Urothelium cell line (cell line): ENCODE data around the gene PI4KA.

ENCODE experiments used
- DNase-seq: peaks from one replicate; pipeline ENCODE4 v3.0.0; 2011; ENCODE audit warnings: low spot score, mixed read lengths
- FAIRE-seq: peaks from 2 replicates; lab custom pipeline; 2011; peaks lifted over from hg19 to GRCh38; lab: Jason Lieb, UNC

Gene PI4KA

DNA sequence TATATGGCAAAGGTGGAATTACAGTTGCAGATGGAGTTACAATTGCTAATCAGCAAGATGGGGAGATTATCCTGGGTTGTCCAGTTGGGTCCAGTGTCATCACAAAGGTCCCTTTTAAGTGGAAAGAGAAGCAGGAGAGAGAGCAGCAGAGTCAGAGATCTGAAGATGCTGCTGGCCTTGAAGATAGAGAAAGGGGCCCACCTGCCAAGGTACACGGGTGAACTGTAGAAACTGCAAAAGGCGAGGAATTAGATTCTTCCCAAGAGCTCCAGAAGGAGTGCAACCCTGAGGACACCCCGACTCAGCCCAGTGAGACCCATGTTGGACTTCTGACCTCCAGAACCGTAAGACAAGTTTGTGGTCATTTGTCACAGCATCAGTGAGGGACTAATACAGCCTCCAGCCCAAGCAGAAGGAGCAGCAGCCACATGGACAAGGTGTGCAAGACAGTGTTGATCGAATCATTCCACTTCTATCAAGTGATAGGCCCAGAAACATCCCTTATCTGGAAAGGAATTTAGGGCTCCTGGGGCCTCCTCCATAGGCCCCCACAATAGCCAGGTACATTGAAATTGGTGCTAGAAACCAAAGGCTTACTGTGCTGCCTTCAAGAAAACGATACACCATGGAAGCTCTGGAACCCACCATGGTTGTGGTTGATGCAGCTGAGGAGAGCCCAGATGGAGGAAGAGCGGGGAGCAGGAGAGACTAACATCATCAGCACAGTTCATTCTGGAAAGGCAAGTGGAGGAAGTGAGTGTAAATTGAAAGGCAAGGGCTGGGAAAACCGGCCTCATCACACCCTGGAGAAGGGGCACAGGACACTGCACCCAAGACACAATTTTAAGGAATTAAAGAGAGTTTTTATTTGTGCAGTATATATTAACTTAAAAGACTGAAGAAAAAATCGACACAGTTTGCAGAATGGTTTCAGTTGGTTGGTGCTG is 23.5 kb upstream of the PI4KA start:
- DNase-seq (no peak), FAIRE-seq (no peak)

- FAIRE-seq (no peak), DNase-seq (no peak)
Measured at GRCh38 chr22:20881231-20881630, 22.6 kb upstream of the PI4KA start.

GRCh38 chr22:20877715-20878114 is 19.1 kb upstream of the PI4KA start:
- no peak for FAIRE-seq
- no peak for DNase-seq

GRCh38 chr22:20875296-20875695 is 16.7 kb upstream of the PI4KA start:
- DNase-seq (no peak), FAIRE-seq (peak; percentile 13)

- FAIRE-seq, result peak; percentile 88
- DNase-seq, result no peak
Measured at GRCh38 chr22:20873214-20873613, 14.6 kb upstream of the PI4KA start.

DNA sequence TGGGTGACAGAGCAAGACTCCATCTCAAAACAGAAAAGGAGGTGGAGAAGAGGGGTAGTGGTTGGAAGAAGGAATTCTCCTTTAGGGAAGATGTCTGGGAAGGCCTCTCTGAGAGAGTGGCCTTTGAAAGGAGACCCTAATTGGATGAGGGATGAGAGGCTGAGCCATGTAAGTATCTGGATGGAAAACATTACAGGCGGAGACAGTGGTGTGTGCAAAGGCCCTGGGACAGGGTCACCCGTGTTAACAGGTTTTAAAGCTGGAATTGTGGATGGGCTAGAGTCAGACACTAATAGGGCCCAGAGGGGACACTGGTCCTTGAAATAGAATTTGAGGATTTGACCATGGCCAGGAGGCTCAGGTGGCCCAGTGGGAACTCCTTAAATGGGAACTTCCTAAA is 10.6 kb upstream of the PI4KA start:
- FAIRE-seq (no peak), DNase-seq (no peak)

GRCh38 chr22:20868025-20868962 is 9.7 kb upstream of the PI4KA start:
- no peak for DNase-seq
- no peak for FAIRE-seq

- FAIRE-seq (no peak), DNase-seq (no peak)
Measured at GRCh38 chr22:20867179-20868024, 8.8 kb upstream of the PI4KA start.

DNA sequence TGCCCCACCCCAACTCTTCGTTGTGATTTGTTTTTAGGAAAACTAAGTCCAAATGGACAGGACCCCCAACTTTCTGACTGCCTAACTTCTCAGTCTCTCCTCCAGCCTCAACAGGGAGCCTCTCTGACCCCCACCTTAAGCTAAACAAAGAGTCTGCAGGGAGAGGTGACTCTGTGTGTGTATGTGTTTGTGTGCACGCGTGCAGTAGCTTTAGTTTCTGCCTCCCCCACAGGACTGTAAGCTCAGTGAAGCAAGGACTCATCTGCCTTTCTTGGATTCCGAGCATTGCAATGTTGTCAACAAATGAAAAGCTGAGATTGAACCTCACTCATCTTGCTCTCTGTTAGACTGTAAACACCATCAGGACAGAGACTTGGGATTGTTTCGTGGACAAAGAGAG is 8.1 kb upstream of the PI4KA start:
- no peak for DNase-seq
- FAIRE-seq, result no peak

DNA sequence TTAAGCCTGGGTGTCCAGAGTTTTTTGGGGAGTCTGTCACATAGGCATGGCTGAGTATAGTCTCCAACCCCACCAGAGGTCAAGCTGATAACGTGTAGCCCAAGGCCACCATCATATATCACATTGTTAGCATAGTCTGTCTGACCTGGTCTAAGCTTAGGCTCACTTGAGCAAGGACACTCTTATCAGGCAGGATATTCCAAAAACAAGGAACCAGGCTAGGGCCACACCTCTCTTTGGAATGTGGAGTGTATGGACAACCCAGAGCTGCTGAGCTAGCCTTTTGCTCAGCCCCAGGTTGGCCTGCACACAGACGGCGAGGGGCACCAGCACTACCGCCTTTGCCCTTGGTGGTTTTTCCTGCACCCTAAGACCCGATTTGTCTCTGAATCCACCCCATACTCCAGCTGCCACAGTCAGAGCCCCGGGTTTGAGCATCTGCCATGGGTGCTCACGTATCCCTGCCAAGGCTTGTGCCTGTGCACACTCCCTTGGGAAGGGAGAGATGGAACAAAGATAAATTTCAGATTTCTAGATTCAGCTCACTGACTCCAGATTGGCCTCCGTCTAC is 7.3 kb upstream of the PI4KA start:
- FAIRE-seq (peak; percentile 88), DNase-seq (no peak)

- no peak for DNase-seq
- FAIRE-seq, result no peak
Measured at GRCh38 chr22:20865331-20865730, 6.7 kb upstream of the PI4KA start.

- FAIRE-seq (no peak), DNase-seq (no peak)
Measured at GRCh38 chr22:20864186-20864908, 5.7 kb upstream of the PI4KA start.

DNA sequence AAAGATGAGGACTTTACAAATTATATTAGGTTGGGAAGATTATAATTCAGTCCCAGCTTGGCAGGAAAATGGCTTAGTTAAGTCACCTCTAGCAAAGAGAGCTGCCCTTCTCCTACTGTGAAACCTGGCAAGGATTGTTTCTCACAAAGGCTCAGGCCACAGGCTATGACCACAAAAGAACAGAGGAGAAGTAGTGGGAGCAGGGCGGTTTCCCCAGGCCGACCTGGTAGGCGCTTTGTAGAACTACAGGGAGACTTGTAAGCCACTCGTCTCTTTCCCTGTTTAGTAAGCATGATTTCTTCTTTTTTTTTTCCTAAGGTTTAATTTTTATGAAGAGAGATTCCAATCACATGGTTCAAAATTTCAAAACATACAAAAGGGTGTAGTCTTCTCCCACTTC is 4.8 kb upstream of the PI4KA start:
- FAIRE-seq (no peak), DNase-seq (no peak)

- DNase-seq (no peak), FAIRE-seq (no peak)
Measured at GRCh38 chr22:20862540-20862939, 3.9 kb upstream of the PI4KA start.

DNA sequence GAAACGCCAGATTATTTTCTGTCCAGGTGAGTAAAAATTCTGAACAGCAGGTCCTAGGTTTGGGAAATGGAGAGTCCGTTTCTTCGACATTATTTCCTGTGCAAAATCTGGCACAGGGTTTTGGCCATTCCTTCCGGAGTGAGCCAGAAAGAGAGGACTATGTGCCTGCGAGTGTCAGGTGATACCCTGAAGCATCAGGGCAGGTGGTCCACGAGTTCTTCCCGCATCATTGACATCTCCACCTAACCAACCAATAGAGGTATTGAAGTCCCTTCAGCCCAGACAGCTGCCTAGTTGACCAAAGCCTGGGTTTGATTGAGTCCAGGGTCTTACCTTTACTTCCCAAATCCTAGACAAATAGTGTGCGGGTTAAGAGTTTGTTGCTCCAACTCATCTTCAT is 1.0 kb upstream of the PI4KA start:
- FAIRE-seq, result no peak
- peak; percentile 25 for DNase-seq

DNA sequence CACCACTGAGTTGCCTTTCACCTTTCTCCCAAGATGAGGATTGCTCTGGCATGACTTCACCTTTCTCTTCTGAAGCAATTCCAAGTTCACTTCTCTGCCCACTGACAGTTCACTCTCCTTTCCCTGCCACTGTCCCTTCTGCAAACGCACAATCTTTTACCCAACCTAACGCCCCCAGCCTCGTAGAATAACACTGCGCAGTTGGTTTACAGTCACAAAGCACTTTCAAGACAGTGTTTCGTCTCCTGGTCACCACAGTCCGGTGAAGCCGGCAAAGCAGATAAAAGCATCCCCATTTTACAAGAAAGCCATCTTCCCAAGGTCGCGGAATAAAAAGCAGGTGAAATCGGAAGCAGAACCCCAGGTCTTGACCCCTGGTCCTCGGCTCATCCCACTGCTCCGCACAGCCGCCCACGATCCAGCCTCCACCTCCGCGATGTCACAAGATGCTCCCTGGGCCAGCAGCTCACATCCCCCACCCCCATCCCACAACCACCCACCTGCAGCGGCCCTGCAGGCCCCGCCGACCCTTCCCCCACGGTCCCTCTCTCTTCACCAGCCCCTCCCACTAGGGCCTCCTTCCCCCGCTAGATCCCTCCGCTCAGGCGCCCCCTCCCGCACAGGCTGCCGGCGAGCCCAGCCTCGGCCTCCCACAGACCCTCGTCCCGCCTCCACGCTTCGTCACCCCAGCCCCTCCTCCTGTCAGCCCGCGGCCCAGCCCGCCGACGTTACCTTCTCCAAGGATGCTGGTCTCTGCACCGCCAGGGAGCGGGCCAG is 585 bp downstream of the PI4KA start:
- DNase-seq (peak; percentile 98), FAIRE-seq (no peak)

- no peak for FAIRE-seq
Measured at GRCh38 chr22:20857247-20857643, 1.4 kb downstream of the PI4KA start.

DNA sequence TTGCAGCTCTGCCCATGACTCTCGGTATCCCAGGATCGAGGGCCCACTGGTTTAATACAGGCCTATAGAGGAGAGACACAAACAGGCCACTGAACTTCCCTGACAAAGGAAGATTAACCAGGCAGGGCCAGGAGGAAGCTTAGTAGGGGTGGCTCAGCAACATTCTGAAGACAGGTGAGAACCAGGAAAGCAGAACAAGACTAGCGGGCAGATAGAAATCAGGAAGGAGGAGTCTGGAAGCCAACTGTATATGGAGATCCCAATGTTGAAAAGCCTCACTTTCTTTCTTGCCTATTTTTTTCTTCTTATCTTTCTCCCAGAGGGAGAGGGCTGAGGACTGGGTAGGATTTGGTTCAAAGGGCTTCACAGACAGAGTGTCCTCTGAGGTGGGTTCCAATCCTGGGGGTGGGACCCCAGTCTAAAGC is 5.4 kb downstream of the PI4KA start:
- DNase-seq (no peak), FAIRE-seq (no peak)

More at GRCh38 chr22:20857247-20857643, 1.4 kb downstream of the PI4KA start:
- DNase-seq, result no peak

DNA sequence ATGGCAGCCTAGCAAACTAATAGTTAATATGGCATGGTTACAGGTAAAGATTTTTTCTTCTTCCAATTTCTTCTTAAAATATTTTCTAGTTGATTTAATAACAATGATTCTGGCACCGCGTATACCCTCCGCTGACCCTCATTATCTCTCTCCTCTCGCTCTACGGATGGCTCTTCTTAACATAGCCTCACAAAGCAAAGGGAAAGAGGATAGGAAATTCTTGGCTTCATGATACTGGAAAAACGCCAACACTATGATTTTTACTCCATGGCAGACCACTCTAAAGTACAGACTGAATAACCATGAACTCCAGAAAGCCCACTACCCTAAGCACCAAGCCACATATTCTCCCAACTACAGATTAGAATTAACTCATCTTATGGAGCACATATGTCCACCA is 6.1 kb downstream of the PI4KA start:
- no peak for DNase-seq
- no peak for FAIRE-seq
